T-helper 17 cell (primary cell): Measurements from ENCODE around the gene SNX27. TPM values are rescaled to one million over a fixed set of nuclear protein-coding genes. Genes with fewer than 3 reads are reported as not detected.
"Not testable (repeated sequence)": the region's sequence is repeated elsewhere in the genome, so short reads cannot be mapped to it uniquely, and the experiment has no call there.

ENCODE experiments used
- ATAC-seq: fragments of 150-1000 bp; cut with Tn5 transposase; 2 replicates; pipeline ENCODE4 v1.10.0; 2021; ENCODE audit warnings: mild to moderate bottlenecking, moderate library complexity
- DNase-seq, 3 donors: peaks; one replicate each; pipeline versions ENCODE4 v3.0.0 to v3.0.0-alpha.2; 2020 to 2021
- H3K9me3 ChIP-seq: one replicate; pipeline ENCODE4 v1.7.0; 2013; ENCODE audit warnings: low read length, mild to moderate bottlenecking; ENCODE audit not compliant: control insufficient read depth, poor library complexity, severe bottlenecking
- H3K27ac Mint-ChIP-seq: one replicate; pipeline ENCODE4 v1.8.0; 2022; ENCODE audit warnings: mild to moderate bottlenecking, moderate library complexity, mixed read lengths
- H3K27me3 Mint-ChIP-seq: one replicate; pipeline ENCODE4 v1.8.0; 2022; ENCODE audit warnings: mixed read lengths
- H3K36me3 Mint-ChIP-seq: one replicate; pipeline ENCODE4 v1.8.0; 2022; ENCODE audit warnings: low read depth, mixed read lengths
- H3K4me1 Mint-ChIP-seq: one replicate; pipeline ENCODE4 v1.8.0; 2022; ENCODE audit warnings: mild to moderate bottlenecking, mixed read lengths
- H3K4me3 Mint-ChIP-seq: one replicate; pipeline ENCODE4 v1.8.0; 2022; ENCODE audit warnings: mild to moderate bottlenecking, moderate library complexity, mixed read lengths
- total RNA-seq, 4 donors: library from RNA in 2 of 4; stranded (reverse) in 2 of 4; gene quantifications; one replicate each; pipeline ENCODE4 v1.2.3 and lab custom pipeline; 2022 to 2026

SNX27 gene
- total RNA-seq, 2 donors from 2014 or later, result 19.6 to 22.8 TPM

DNA sequence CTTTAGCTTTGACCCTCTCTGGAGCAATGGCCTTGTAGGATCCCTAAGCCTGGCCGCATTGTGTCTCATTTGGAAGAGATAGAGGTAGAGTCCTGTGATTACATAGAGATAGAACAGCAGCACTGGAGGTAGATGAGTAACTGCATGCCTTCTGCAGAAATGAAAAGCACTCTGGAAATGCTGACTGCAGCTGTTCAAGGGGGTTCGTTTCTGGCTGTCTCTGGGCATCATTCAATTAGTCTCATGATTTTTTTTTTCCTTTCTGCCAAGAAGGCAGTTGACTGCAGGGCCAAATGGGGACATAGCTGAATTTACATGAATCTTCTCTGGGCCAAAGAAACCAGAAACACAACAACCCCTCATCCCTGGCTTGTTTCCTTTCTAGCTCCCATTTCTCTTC is 28.1 kb upstream of the SNX27 start:
- H3K27me3 Mint-ChIP-seq, result no peaks in the 10 kb centered on the region
- no peak for ATAC-seq
- H3K4me3 Mint-ChIP-seq, result no peak overlapping the region
- peaks cover 5% of the 10 kb centered on the region for H3K4me1 Mint-ChIP-seq
- H3K36me3 Mint-ChIP-seq, result peaks cover 2% of the 10 kb centered on the region
- no peak for DNase-seq
- H3K27ac Mint-ChIP-seq, result peak overlapping the region; percentile 47
- H3K9me3 ChIP-seq, result no peaks in the 10 kb centered on the region

- peak overlapping the region; percentile 47 for H3K27ac Mint-ChIP-seq
- H3K4me3 Mint-ChIP-seq, result no peak overlapping the region
- ATAC-seq (no peak), DNase-seq (no peak)
- H3K36me3 Mint-ChIP-seq, result peaks cover 2% of the 10 kb centered on the region
- no peaks in the 10 kb centered on the region for H3K9me3 ChIP-seq
- no peaks in the 10 kb centered on the region for H3K27me3 Mint-ChIP-seq
- H3K4me1 Mint-ChIP-seq, result peaks cover 5% of the 10 kb centered on the region
These were observed 27.6 kb upstream of the SNX27 start for GRCh38 chr1:151584278-151584677.

GRCh38 chr1:151584780-151585179 is 27.1 kb upstream of the SNX27 start:
- H3K27ac Mint-ChIP-seq, result no peak overlapping the region
- H3K9me3 ChIP-seq, result no peaks in the 10 kb centered on the region

DNA sequence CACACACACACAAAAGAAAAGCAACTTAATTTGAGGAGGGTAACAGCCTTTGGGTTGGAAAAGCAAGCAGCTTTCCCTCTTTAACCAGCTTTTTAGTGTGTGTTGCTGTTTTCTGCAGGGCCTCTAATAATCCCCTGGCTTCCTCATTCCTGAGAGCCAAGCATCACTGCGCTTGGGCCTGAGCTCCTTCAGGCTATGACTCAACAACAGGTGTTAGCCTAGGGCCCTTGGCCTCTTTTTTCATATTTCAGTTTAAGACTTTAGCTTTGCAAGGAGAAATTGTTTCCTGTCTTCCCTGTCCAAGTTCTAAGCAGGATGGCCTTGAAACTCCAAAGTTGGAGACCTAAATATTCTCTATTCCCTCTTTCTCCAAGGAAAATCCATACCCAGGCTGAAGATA is 26.2 kb upstream of the SNX27 start:
- no peak for ATAC-seq
- Mint-ChIP-seq H3K4me3 (no peak overlapping the region), H3K27ac (no peak overlapping the region), H3K4me1 (peaks cover 5% of the 10 kb centered on the region), H3K36me3 (peaks cover 4% of the 10 kb centered on the region), H3K27me3 (no peaks in the 10 kb centered on the region)
- H3K9me3 ChIP-seq, result no peaks in the 10 kb centered on the region
- no peak for DNase-seq

More at GRCh38 chr1:151584780-151585179, 27.1 kb upstream of the SNX27 start:
- peaks cover under 1% of the 10 kb centered on the region for H3K36me3 Mint-ChIP-seq
- H3K4me3 Mint-ChIP-seq, result no peak overlapping the region
- ATAC-seq (no peak), DNase-seq (no peak)
- peaks cover 5% of the 10 kb centered on the region for H3K4me1 Mint-ChIP-seq
- no peaks in the 10 kb centered on the region for H3K27me3 Mint-ChIP-seq

- H3K36me3 Mint-ChIP-seq, result peaks cover 7% of the 10 kb centered on the region
- no peak overlapping the region for H3K27ac Mint-ChIP-seq
- no peaks in the 10 kb centered on the region for H3K27me3 Mint-ChIP-seq
- ATAC-seq, result no peak
- H3K4me1 Mint-ChIP-seq, result peaks cover 7% of the 10 kb centered on the region
- DNase-seq, result no peak
- H3K4me3 Mint-ChIP-seq, result no peak overlapping the region
- no peaks in the 10 kb centered on the region for H3K9me3 ChIP-seq
These were observed 20.9 kb upstream of the SNX27 start for GRCh38 chr1:151590961-151591360.

DNA sequence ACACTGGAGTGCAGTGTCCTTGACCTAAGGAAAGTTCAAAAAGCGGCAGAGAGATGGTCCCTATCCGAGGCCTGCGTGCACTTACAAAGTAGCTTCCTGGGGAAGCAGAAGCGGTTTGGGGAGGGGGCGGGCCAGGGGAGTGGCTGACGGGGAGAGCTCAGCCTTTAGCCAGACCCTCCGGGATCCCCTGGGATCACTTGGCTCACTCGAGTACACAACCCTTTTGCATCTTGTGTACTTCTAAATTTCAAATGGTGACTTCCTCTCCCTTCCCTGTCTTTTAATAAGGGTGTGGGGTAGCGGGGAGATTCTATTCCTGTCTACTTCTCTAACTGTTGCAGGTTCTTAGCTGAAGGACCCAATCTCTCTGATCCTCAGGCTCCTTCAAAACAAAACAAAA is 18.1 kb upstream of the SNX27 start:
- DNase-seq (no peak), ATAC-seq (peak; percentile 52)
- peaks cover 6% of the 10 kb centered on the region for H3K4me1 Mint-ChIP-seq
- peaks cover 7% of the 10 kb centered on the region for H3K36me3 Mint-ChIP-seq
- no peaks in the 10 kb centered on the region for H3K27me3 Mint-ChIP-seq
- no peaks in the 10 kb centered on the region for H3K9me3 ChIP-seq
- peak overlapping the region; percentile 56 for H3K4me3 Mint-ChIP-seq
- peak overlapping the region; percentile 69 for H3K27ac Mint-ChIP-seq

- ATAC-seq (peak; percentile 100), DNase-seq (peak; percentile 73 to 85 (median 75))
- H3K36me3 Mint-ChIP-seq, result peaks cover 7% of the 10 kb centered on the region
- H3K27ac Mint-ChIP-seq, result peak overlapping the region; percentile 69
- H3K4me3 Mint-ChIP-seq, result peak overlapping the region; percentile 56
- no peaks in the 10 kb centered on the region for H3K27me3 Mint-ChIP-seq
- peaks cover 6% of the 10 kb centered on the region for H3K4me1 Mint-ChIP-seq
- no peaks in the 10 kb centered on the region for H3K9me3 ChIP-seq
These were observed 17.7 kb upstream of the SNX27 start for GRCh38 chr1:151594143-151594625.

GRCh38 chr1:151596166-151596953 is 15.5 kb upstream of the SNX27 start:
- ATAC-seq (no peak), DNase-seq (no peak)
- no peaks in the 10 kb centered on the region for H3K27me3 Mint-ChIP-seq
- H3K27ac Mint-ChIP-seq, result peak overlapping the region; percentile 57
- H3K4me1 Mint-ChIP-seq, result peaks cover 6% of the 10 kb centered on the region
- no peak overlapping the region for H3K4me3 Mint-ChIP-seq
- no peaks in the 10 kb centered on the region for H3K9me3 ChIP-seq
- peaks cover 3% of the 10 kb centered on the region for H3K36me3 Mint-ChIP-seq

DNA sequence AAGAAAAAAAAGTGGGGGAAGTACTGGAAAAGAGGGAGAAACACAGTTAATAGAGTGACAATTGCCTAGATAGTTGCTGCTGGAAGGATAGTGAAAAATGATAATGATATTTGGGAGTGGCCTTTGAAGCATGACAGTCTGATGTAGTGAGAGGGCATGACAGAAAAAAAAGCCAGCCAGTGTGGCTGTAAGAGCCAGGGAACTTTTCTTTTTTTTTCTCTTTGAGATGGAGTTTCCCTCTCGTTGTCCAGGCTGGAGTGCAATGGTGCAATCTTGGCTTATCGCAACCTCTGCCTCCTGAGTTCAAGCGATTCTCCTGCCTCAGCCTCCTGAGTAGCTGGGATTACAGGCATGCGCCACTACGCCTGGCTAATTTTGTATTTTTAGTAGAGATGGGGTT is 9.3 kb upstream of the SNX27 start:
- not testable (repeated sequence) for H3K4me1 Mint-ChIP-seq, ATAC-seq, H3K4me3 Mint-ChIP-seq, DNase-seq, H3K9me3 ChIP-seq, H3K27ac Mint-ChIP-seq, H3K36me3 Mint-ChIP-seq
- peaks cover 13% of the 10 kb centered on the region for H3K27me3 Mint-ChIP-seq

- H3K27ac Mint-ChIP-seq, result no peak overlapping the region
- H3K4me1 Mint-ChIP-seq, result peaks cover 4% of the 10 kb centered on the region
- ATAC-seq (no peak), DNase-seq (no peak)
- H3K36me3 Mint-ChIP-seq, result peaks cover 4% of the 10 kb centered on the region
- H3K4me3 Mint-ChIP-seq, result no peak overlapping the region
- no peaks in the 10 kb centered on the region for H3K9me3 ChIP-seq
- H3K27me3 Mint-ChIP-seq, result peaks cover 21% of the 10 kb centered on the region
These were observed 7.6 kb upstream of the SNX27 start for GRCh38 chr1:151604291-151604690.

GRCh38 chr1:151606384-151606783 is 5.5 kb upstream of the SNX27 start:
- Mint-ChIP-seq H3K36me3 (peaks cover 4% of the 10 kb centered on the region), H3K27ac (peak overlapping the region; percentile 81), H3K4me3 (no peak overlapping the region), H3K27me3 (peaks cover 21% of the 10 kb centered on the region), H3K4me1 (peaks cover 4% of the 10 kb centered on the region)
- no peaks in the 10 kb centered on the region for H3K9me3 ChIP-seq
- DNase-seq, result no peak
- no peak for ATAC-seq

DNA sequence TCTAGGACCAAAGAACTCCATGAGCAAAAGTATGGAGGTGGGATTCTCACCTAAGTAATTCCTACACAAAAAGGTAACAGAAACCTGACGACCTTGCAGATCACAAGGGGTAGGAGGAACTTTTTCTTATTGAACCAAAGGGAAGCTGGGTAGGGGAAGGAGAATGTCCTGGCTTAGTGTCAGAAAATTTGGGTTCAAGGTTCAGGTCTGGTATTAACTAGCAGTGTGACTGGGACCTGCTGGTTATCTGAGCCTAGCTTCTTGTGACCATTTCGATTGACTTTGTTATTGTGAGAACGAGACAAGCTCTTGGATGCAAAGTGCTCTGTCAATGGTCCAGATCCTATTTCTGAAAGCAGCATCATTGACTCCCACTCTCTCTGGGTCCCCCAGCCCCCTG is 5.0 kb upstream of the SNX27 start:
- DNase-seq (no peak), ATAC-seq (no peak)
- peaks cover 21% of the 10 kb centered on the region for H3K27me3 Mint-ChIP-seq
- H3K27ac Mint-ChIP-seq, result peak overlapping the region; percentile 81
- no peaks in the 10 kb centered on the region for H3K9me3 ChIP-seq
- H3K36me3 Mint-ChIP-seq, result peaks cover 4% of the 10 kb centered on the region
- H3K4me3 Mint-ChIP-seq, result no peak overlapping the region
- H3K4me1 Mint-ChIP-seq, result peaks cover 4% of the 10 kb centered on the region

GRCh38 chr1:151610142-151610541 is 1.7 kb upstream of the SNX27 start:
- Mint-ChIP-seq H3K36me3 (peaks cover 9% of the 10 kb centered on the region), H3K4me1 (peaks cover 22% of the 10 kb centered on the region), H3K4me3 (no peak overlapping the region), H3K27ac (no peak overlapping the region), H3K27me3 (peaks cover 11% of the 10 kb centered on the region)
- ATAC-seq, result no peak
- no peak for DNase-seq
- H3K9me3 ChIP-seq, result no peaks in the 10 kb centered on the region

GRCh38 chr1:151611288-151611790 is 511 bp upstream of the SNX27 start:
- peak overlapping the region; percentile 99 for H3K4me3 Mint-ChIP-seq
- peak overlapping the region; percentile 47 for H3K27ac Mint-ChIP-seq
- DNase-seq (no peak), ATAC-seq (no peak)
- no peaks in the 10 kb centered on the region for H3K9me3 ChIP-seq
- H3K36me3 Mint-ChIP-seq, result peaks cover 9% of the 10 kb centered on the region
- peaks cover 27% of the 10 kb centered on the region for H3K4me1 Mint-ChIP-seq
- peaks cover 11% of the 10 kb centered on the region for H3K27me3 Mint-ChIP-seq
